ENCODE measurements around the gene RPL41.

RPL41 gene

GRCh38 chr12:56164345-56164729 is 47.9 kb downstream of the RPL41 start:
- Histone ChIP-seq H3K9me3 (ENCODE audit: low read length) (no peaks in the 10 kb centered on the region), H3K4me3 (ENCODE audit: low read length) (no peak overlapping the region), H3K27me3 (ENCODE audit: insufficient read depth, low read length) (no peaks in the 10 kb centered on the region), H3K36me3 (ENCODE audit: insufficient read depth, low read length) (peaks cover 90% of the 10 kb centered on the region), H3K4me1 (ENCODE audit: insufficient read depth, low read length) (peaks cover 33% of the 10 kb centered on the region), H2AFZ (ENCODE audit: low read depth, low read length) (no peak overlapping the region)

DNA sequence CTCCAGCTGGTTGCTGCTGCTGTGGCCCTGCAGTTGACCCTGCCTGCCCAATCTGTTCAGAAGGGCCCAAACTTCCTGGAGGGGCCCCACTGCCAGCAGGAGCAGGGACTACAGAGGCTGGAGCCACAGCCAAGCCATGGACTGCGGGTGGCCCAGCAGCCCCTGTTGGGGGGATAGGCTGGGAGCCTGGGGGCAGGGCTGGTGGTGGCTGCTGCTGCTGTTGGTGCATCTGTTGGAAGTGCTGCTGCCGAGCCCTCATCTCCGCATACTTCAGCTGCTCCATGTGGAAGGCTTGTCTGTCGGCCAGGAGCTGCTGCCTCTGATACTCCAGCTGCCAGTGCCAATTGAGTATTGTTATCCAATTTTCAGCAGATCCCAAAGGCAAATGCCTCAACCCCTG is 48.9 kb downstream of the RPL41 start:
- no peak overlapping the region for H2AFZ ChIP-seq (ENCODE audit: low read depth, low read length)
- no peak overlapping the region for H3K4me3 ChIP-seq (ENCODE audit: low read length)
- H3K4me1 ChIP-seq (ENCODE audit: insufficient read depth, low read length): peaks cover 23% of the 10 kb centered on the region
- no peaks in the 10 kb centered on the region for H3K27me3 ChIP-seq (ENCODE audit: insufficient read depth, low read length)
- peaks cover 90% of the 10 kb centered on the region for H3K36me3 ChIP-seq (ENCODE audit: insufficient read depth, low read length)
- H3K9me3 ChIP-seq (ENCODE audit: low read length): no peaks in the 10 kb centered on the region

Measured in neuron (in vitro differentiated cells).